ENCODE results near the gene XIRP1. TPM values are rescaled to one million over a fixed set of nuclear protein-coding genes. Genes with fewer than 3 reads are reported as not detected.

Gene XIRP1
- total RNA-seq, 6 experiments from 2014 or later, result 0.05 to 0.43 (median 0.07) TPM; not detected in 1

DNA sequence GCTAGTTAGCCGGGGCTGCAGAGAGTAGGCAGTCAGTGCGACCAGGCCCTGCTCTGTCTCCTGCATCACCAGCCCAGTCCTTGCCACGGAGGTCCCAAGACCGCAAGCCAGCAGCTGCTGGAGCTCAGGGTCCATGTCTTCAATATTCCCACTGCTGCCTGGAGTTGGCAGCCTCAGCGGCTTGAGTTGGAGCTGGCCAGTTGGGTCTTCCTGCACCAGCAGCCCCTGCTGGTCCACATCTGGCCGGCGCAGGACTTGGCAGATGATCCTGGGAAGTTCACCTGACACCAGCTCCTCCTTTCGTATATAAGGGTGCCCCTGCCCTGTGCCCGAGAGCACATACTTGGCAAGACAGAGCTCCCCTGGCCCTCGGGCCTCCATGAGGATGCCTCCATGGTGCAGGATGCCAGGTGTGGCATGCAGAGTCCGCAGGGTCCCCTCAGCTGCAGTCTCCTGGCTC, 5.7 kb downstream of the XIRP1 start:
- no peaks in the 10 kb centered on the region for H3K4me1 ChIP-seq
- ATAC-seq (no peak), DNase-seq (no peak)
- H3K9me3 ChIP-seq, result no peaks in the 10 kb centered on the region
- H3K36me3 ChIP-seq, result no peaks in the 10 kb centered on the region
- no peaks in the 10 kb centered on the region for H3K27me3 ChIP-seq
- no peak for TF ChIP-seq POLR2A (IDR thresholded peaks at IDR 0.05)
- TF ChIP-seq, protein P1, sequence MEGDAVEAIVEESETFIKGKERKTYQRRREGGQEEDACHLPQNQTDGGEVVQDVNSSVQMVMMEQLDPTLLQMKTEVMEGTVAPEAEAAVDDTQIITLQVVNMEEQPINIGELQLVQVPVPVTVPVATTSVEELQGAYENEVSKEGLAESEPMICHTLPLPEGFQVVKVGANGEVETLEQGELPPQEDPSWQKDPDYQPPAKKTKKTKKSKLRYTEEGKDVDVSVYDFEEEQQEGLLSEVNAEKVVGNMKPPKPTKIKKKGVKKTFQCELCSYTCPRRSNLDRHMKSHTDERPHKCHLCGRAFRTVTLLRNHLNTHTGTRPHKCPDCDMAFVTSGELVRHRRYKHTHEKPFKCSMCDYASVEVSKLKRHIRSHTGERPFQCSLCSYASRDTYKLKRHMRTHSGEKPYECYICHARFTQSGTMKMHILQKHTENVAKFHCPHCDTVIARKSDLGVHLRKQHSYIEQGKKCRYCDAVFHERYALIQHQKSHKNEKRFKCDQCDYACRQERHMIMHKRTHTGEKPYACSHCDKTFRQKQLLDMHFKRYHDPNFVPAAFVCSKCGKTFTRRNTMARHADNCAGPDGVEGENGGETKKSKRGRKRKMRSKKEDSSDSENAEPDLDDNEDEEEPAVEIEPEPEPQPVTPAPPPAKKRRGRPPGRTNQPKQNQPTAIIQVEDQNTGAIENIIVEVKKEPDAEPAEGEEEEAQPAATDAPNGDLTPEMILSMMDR (IDR thresholded peaks at IDR 0.05), result no peak
- H3K27ac ChIP-seq, result no peak overlapping the region
- no CpG with 5 or more reads among the region's 11 CpGs for WGBS (ENCODE audit: insufficient coverage, low coverage, low lambda C conversion rate, missing lambda C conversion rate)
- H3K4me3 ChIP-seq, result no peak overlapping the region
- intact Hi-C loops (cut with DNase I), result loop anchor here (5.0 to 10.0 kb wide), 2 partner anchors 98 to 101 kb away; partner anchors contain the start of gene CX3CR1 (in 1 of the 2)

DNA sequence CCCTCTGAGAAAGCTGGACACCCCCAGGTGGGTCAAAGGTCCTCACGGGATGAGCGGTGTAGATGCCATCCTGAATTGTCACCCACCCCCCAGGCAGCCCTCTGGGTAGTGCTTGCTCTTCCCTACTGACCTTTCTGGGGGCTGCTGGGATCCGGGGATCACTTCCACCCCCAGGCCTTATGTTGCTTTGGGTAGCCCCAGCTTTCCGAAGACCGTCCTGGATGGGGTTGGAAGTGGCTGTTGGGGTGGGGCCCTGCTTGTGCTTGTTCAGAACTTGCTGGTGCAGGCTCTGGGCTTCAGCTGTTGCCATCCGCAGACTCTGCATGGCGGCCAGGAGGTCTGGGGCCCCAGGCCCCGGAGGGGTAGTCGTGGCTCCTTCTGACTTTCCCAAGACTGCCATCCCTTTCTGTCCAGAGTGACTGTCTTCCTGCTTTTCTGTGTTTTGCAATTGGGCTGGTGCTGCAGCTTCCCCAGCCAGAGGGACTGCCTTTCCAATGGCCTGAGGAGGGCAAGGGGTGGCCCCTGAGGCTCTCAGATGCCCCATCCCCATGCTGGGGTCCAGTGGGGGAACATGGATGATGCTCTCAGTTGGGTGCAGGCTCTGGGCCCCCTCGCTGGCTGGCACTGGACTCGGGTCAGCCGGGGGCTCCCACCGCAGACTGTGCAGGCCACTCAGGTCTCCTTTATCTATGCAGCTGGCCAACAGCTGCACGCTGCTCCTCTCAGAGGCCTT, 6.3 kb downstream of the XIRP1 start:
- intact Hi-C loops (cut with DNase I), result loop anchor here (5.0 to 10.0 kb wide), 2 partner anchors 99 to 101 kb away; partner anchors contain the start of gene CX3CR1 (in 1 of the 2)
- Histone ChIP-seq H3K27me3 (no peaks in the 10 kb centered on the region), H3K9me3 (no peaks in the 10 kb centered on the region), H3K27ac (no peak overlapping the region), H3K4me3 (no peak overlapping the region), H3K36me3 (no peaks in the 10 kb centered on the region), H3K4me1 (peaks cover 0 to 2% (median 0%) of the 10 kb centered on the region in 4 donors)
- DNase-seq (no peak), ATAC-seq (no peak)
- no peak for TF ChIP-seq POLR2A (IDR thresholded peaks at IDR 0.05)
- TF ChIP-seq, protein P1 (IDR thresholded peaks at IDR 0.05), result no peak
- no CpG with 5 or more reads among the region's 14 CpGs for WGBS (ENCODE audit: insufficient coverage, low coverage, low lambda C conversion rate, missing lambda C conversion rate)

- no peaks in the 10 kb centered on the region for H3K36me3 ChIP-seq
- TF ChIP-seq, protein P1 (IDR thresholded peaks at IDR 0.05), result no peak
- TF ChIP-seq POLR2A (IDR thresholded peaks at IDR 0.05), result no peak
- intact Hi-C loops (cut with DNase I), result loop anchor here (5.0 to 10.0 kb wide), 2 partner anchors 99 to 102 kb away; partner anchors contain the start of gene CX3CR1 (in 1 of the 2)
- H3K9me3 ChIP-seq, result no peaks in the 10 kb centered on the region
- no peaks in the 10 kb centered on the region for H3K27me3 ChIP-seq
- no peak for ATAC-seq
- DNase-seq, result no peak
- H3K27ac ChIP-seq, result no peak overlapping the region
- peaks cover 0 to 7% (median 1%) of the 10 kb centered on the region in 4 donors for H3K4me1 ChIP-seq
- H3K4me3 ChIP-seq, result no peak overlapping the region
- WGBS (ENCODE audit: insufficient coverage, low coverage, low lambda C conversion rate, missing lambda C conversion rate), result 100% methylated on average over 1 of the region's 9 CpGs
Observed at GRCh38 chr3:39185326-39185958, 7.0 kb downstream of the XIRP1 start.

DNA sequence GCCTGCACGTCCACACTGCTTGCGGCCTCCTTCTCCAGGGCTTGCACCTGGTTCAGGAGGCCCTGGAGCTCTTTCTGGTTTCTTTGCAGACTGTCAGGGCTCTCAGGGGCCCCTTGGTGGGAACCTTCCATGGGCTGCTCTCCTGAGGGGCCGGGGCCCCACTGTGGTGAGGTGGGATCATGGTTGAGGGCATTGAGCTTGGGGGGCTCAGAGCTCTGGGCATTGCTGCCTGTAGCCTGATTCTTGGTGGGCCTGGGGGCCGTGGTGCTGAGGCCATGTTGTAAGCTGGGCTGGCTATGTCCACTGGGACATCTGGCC, 7.5 kb downstream of the XIRP1 start:
- no CpG with 5 or more reads among the region's 4 CpGs for WGBS (ENCODE audit: insufficient coverage, low coverage, low lambda C conversion rate, missing lambda C conversion rate)
- no peak overlapping the region for H3K27ac ChIP-seq
- H3K4me1 ChIP-seq, result peaks cover 0 to 12% (median 4%) of the 10 kb centered on the region in 4 donors
- no peak for ATAC-seq
- intact Hi-C loops (cut with DNase I), result loop anchor here (5.0 to 10.0 kb wide), 2 partner anchors 100 to 102 kb away; partner anchors contain the start of gene CX3CR1 (in 1 of the 2)
- H3K36me3 ChIP-seq, result no peaks in the 10 kb centered on the region
- DNase-seq, result no peak
- TF ChIP-seq, protein P1 (IDR thresholded peaks at IDR 0.05), result no peak
- no peak for TF ChIP-seq POLR2A (IDR thresholded peaks at IDR 0.05)
- H3K4me3 ChIP-seq, result no peak overlapping the region
- no peaks in the 10 kb centered on the region for H3K27me3 ChIP-seq
- H3K9me3 ChIP-seq, result no peaks in the 10 kb centered on the region
